HepG2 (cell line): ENCODE results near the gene TMCO4. TPM values are rescaled to one million over a fixed set of nuclear protein-coding genes. Genes with fewer than 3 reads are reported as not detected.

ENCODE experiments used
- ATAC-seq: fragments of 200-7000 bp; cut with Tn5 transposase; 3 replicates; pipeline ENCODE4 v1.9.1; 2020; ENCODE audit warnings: mild to moderate bottlenecking, moderate library complexity
- BruUV-seq: library from RNA; stranded (reverse); fragments of 400-500 nt; replicated peaks from 2 replicates; lab custom pipeline; 2021; lab: Mats Ljungman, UMichigan
- CTCF ChIA-PET: fragments of 300-600 bp; formaldehyde crosslinking; extraction: SDS; loops from one replicate; lab custom pipeline; 2021; ENCODE audit warnings: low total read pairs, inconsistent platforms, low intra/inter-chr PET ratio; lab: Yijun Ruan, JAX
- POLR2A ChIA-PET: fragments of 350-600 bp; sonication (Branson Sonifier 250); formaldehyde crosslinking; loops from one replicate; lab custom pipeline; 2020; ENCODE audit warnings: antibody characterized with exemption, inconsistent platforms; lab: Yijun Ruan, JAX
- DNase-seq: peaks from one replicate; pipeline ENCODE4 v3.0.0-alpha.2; 2015; ENCODE audit warnings: low spot score
- FAIRE-seq: peaks from 3 replicates; lab custom pipeline; 2011; peaks lifted over from hg19 to GRCh38; lab: Jason Lieb, UNC
- H2AFZ ChIP-seq: one replicate; pipeline ENCODE4 v1.6.1; 2011; ENCODE audit warnings: low read length, inconsistent platforms
- H3K27ac ChIP-seq: fragments of 300-600 bp; 3 replicates; pipeline ENCODE4 v1.8.0; 2011; ENCODE audit warnings: mixed run types, mild to moderate bottlenecking, mixed read lengths, low read length, inconsistent platforms; ENCODE audit not compliant: insufficient read depth; ENCODE audit errors: extremely low read length
- H3K27me3 ChIP-seq, 2 experiments: fragments of 200-600 bp in 1 of 2; 2 replicates in 1 of 2; 3 replicates in 1 of 2; pipeline versions ENCODE4 v1.6.0 to v1.8.0; 2011; ENCODE audit warnings: low read length in 2 of 2, mild to moderate bottlenecking in 2 of 2, moderate library complexity in 2 of 2, inconsistent platforms in 1 of 2; ENCODE audit not compliant: insufficient read depth in 2 of 2, control insufficient read depth in 1 of 2
- H3K36me3 ChIP-seq, 2 experiments: fragments of 200-600 bp in 1 of 2; replicated peaks in 1 of 2; 2 replicates in 1 of 2; 3 replicates in 1 of 2; pipeline versions ENCODE4 v1.5.1 to v1.8.0; 2011; ENCODE audit warnings: low read length in 2 of 2, inconsistent platforms in 1 of 2; ENCODE audit not compliant: insufficient read depth in 2 of 2, control insufficient read depth in 1 of 2
- H3K4me1 ChIP-seq: 2 replicates; pipeline ENCODE4 v1.5.1; 2012; ENCODE audit warnings: low read length, inconsistent platforms; ENCODE audit not compliant: insufficient read depth
- H3K4me2 ChIP-seq: 2 replicates; pipeline ENCODE4 v1.6.0; 2011; ENCODE audit warnings: low read depth, low read length, inconsistent platforms
- H3K4me3 ChIP-seq, 3 experiments: fragments of 200-600 bp in 1 of 3; sonication (generic), shearing (Covaris generic) in 1 of 3; replicated peaks in 1 of 3; 2 replicates each; pipeline ENCODE4 v1.5.1; 2011 to 2016; ENCODE audit warnings: low read length in 3 of 3, inconsistent platforms in 2 of 3, low read depth in 2 of 3, mild to moderate bottlenecking in 2 of 3, control low read depth in 1 of 3, mixed read lengths in 1 of 3; ENCODE audit not compliant: insufficient read depth in 1 of 3
- H3K79me2 ChIP-seq: one replicate; pipeline ENCODE4 v1.6.1; 2011; ENCODE audit warnings: low read length, inconsistent platforms; ENCODE audit not compliant: insufficient read depth
- H3K9ac ChIP-seq: 2 replicates; pipeline ENCODE4 v1.6.0; 2011; ENCODE audit warnings: mild to moderate bottlenecking, low read depth, low read length, inconsistent platforms; ENCODE audit not compliant: insufficient read depth
- H3K9me3 ChIP-seq: 2 replicates; pipeline ENCODE4 v1.5.1; 2012; ENCODE audit warnings: mild to moderate bottlenecking, low read length
- H4K20me1 ChIP-seq: 2 replicates; pipeline ENCODE4 v1.6.0; 2011; ENCODE audit warnings: inconsistent platforms, mild to moderate bottlenecking, low read length, moderate library complexity; ENCODE audit not compliant: insufficient read depth
- CTCF ChIP-seq: sonication (generic); formaldehyde crosslinking; IDR thresholded peaks from 2 replicates; pipeline ENCODE4 v1.5.0; 2020; ENCODE audit warnings: mild to moderate bottlenecking, missing genetic modification reagents, moderate library complexity
- GFI1 ChIP-seq: sonication (generic); formaldehyde crosslinking; IDR thresholded peaks from 2 replicates; pipeline ENCODE4 v1.5.0; 2020; ENCODE audit warnings: missing genetic modification reagents, mild to moderate bottlenecking, borderline replicate concordance
- GPBP1L1 ChIP-seq: sonication (generic); formaldehyde crosslinking; IDR thresholded peaks from 2 replicates; pipeline ENCODE4 v1.5.0; 2020; ENCODE audit warnings: mild to moderate bottlenecking, missing genetic modification reagents
- HNRNPL ChIP-seq: fragments of 200-400 bp; formaldehyde crosslinking; IDR thresholded peaks from 2 replicates; pipeline ENCODE4 v1.6.1; 2017; ENCODE audit warnings: mild to moderate bottlenecking, low read depth, low read length
- NFYB ChIP-seq: sonication (generic); formaldehyde crosslinking; IDR thresholded peaks from 2 replicates; pipeline ENCODE4 v1.4.0; 2020; ENCODE audit warnings: missing genetic modification reagents
- NFYC ChIP-seq: IDR thresholded peaks from 2 replicates; pipeline ENCODE4 v1.6.1; 2016; ENCODE audit warnings: missing genetic modification reagents, missing compliant biosample characterization
- NRL ChIP-seq: sonication (generic); formaldehyde crosslinking; IDR thresholded peaks from 2 replicates; pipeline ENCODE4 v1.5.0; 2020; ENCODE audit warnings: missing genetic modification reagents, mild to moderate bottlenecking, moderate library complexity, borderline replicate concordance
- SMC3 ChIP-seq: IDR thresholded peaks from 2 replicates; pipeline ENCODE4 v1.6.1; 2011; ENCODE audit warnings: low read length, improper control_type of control experiment
- SP1 ChIP-seq, 2 experiments: fragments of 450-650 bp in 1 of 2; sonication (generic) in 1 of 2; formaldehyde crosslinking in 1 of 2; IDR thresholded peaks; 2 replicates each; pipeline versions ENCODE4 v1.4.0 to v1.6.1; 2016 to 2020; ENCODE audit warnings: missing genetic modification reagents in 1 of 2
- XRCC5 ChIP-seq: fragments of 200-400 bp; formaldehyde crosslinking; optimal IDR thresholded peaks from 2 replicates; pipeline ENCODE3; 2017; ENCODE audit warnings: mild to moderate bottlenecking, low read length
- ZBTB4 ChIP-seq: sonication (generic); formaldehyde crosslinking; IDR thresholded peaks from 2 replicates; pipeline ENCODE4 v1.4.0; 2020; ENCODE audit warnings: missing genetic modification reagents, mild to moderate bottlenecking, borderline replicate concordance
- ZFP91 ChIP-seq: sonication (generic); formaldehyde crosslinking; IDR thresholded peaks from 2 replicates; pipeline ENCODE4 v1.9.0; 2022; ENCODE audit warnings: missing genetic modification reagents, mild to moderate bottlenecking, borderline replicate concordance
- ZNF124 ChIP-seq: sonication (generic); formaldehyde crosslinking; IDR thresholded peaks from 2 replicates; pipeline ENCODE4 v1.4.0; 2020; ENCODE audit warnings: missing genetic modification reagents
- ZNF343 ChIP-seq: sonication (generic); formaldehyde crosslinking; IDR thresholded peaks from 2 replicates; pipeline ENCODE4 v1.4.0; 2020; ENCODE audit warnings: mild to moderate bottlenecking, missing genetic modification reagents
- WGBS: methylation state at CpG from one replicate; pipeline ENCODE4 v1.1.6; 2017; ENCODE audit warnings: low lambda C conversion rate; 5-methylcytosine and 5-hydroxymethylcytosine counted together
- in situ Hi-C: cut with HindIII; loops from 2 replicates; pipeline ENCODE4 v1.10.0; 2017; ENCODE audit warnings: low pct_unique_long_range_greater_than_20kb; ENCODE audit not compliant: extremely low pct_ligation_motif_present
- intact Hi-C: fragments of 100-400 bp; cut with micrococcal nuclease; formaldehyde crosslinking; loops from one replicate; pipeline ENCODE4 v1.10.0; 2022; ENCODE audit not compliant: unreplicated experiment
- polyA plus RNA-seq, 8 experiments: library from polyadenylated mRNA; depleted of rRNA in 3 of 8; stranded (reverse) in 7 of 8; unstranded in 1 of 8; fragments of >200 nt; fragmentation: Illumina TruSeq in 4 of 8; extraction: Trizol in 4 of 8; gene quantifications; 2 replicates each; pipeline versions ENCODE4 v1.2.1 to v1.2.3, GENCODE V29; 2011 to 2016; ENCODE audit warnings: low read depth in 4 of 8, missing spikeins in 1 of 8, mixed read lengths in 1 of 8; ENCODE audit not compliant: insufficient read depth in 1 of 8
- total RNA-seq, 5 experiments: library from RNA; depleted of rRNA; stranded (reverse); fragments of >200 nt; fragmentation: Illumina TruSeq; extraction: Trizol; gene quantifications; 2 replicates each; pipeline ENCODE4 v1.2.3, GENCODE V29; 2016; ENCODE audit warnings: low read depth in 1 of 5

Gene TMCO4
- total and polyA plus RNA-seq, 2 of the 13 experiments (the other 11 are each of a cell fraction or from before 2014, with no cell fraction given): 2.1 to 4.1 TPM

DNA sequence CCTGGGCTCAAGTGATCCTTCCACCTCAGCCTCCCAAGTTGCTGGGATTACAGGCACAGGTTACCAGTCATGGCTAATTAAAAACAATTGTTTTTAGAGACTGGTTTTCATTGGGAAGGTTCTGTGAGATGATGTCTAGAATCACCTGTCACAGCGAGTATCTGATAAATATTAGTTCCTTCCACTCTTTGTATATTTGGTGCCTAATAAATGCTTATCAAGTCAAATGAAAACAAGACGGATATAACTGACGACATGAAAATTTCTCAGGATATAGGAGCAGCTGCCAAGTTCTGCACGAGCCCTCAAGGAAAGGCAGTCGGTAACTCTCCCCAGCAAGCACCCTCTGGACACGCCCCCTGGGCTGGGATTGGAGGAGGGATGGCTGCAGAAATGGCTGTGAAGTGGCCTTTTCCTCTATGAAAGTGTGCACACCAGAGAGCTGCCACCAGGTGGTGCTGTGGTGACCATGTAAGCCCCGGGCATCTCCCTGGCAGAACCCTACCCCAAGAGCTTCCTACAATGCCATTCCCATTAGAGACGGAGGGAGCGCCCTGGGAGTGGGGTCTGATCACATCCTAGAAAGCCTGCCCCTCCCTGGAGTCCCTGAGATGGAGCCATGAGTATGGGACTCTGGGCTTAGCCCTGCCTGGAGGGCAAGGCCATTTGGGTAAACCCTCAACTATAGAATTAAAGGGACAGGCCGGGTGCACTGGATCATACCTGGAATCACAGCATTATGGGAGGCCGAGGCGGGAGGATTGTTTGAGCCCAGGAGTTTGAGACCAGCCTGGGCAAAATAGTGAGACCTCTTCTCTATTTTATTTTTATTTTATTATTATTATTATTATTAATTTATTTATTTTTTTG is 84.1 kb downstream of the TMCO4 start:
- no peaks in the 10 kb centered on the region for H3K4me1 ChIP-seq
- H4K20me1 ChIP-seq: no peaks in the 10 kb centered on the region
- BruUV-seq: no TSS peak
- no peak overlapping the region for H3K9ac ChIP-seq
- no peaks in the 10 kb centered on the region for H3K79me2 ChIP-seq
- CTCF ChIA-PET: interaction anchor here (1.2 kb wide), 1 partner anchor 157 kb away, joined by 5 read pairs; no protein-coding TSS in a partner anchor
- no peak overlapping the region for H2AFZ ChIP-seq
- FAIRE-seq (peak; percentile 93), ATAC-seq (peak; percentile 98), DNase-seq (peak; percentile 88)
- in situ Hi-C loops: no loop called here
- intact Hi-C loops: no loop called here
- no peak overlapping the region for H3K27ac ChIP-seq
- POLR2A ChIA-PET: interaction anchor here (0.9 to 1.2 kb wide), 2 partner anchors 11 to 12 kb away, joined by 3 to 4 read pairs; no protein-coding TSS in a partner anchor
- 55% methylated on average over 8 of the region's 12 CpGs for WGBS
- no peaks in the 10 kb centered on the region for H3K9me3 ChIP-seq
- no peaks in the 10 kb centered on the region for H3K27me3 ChIP-seq
- H3K36me3 ChIP-seq: no peaks in the 10 kb centered on the region
- no peak overlapping the region for H3K4me3 ChIP-seq
- H3K4me2 ChIP-seq: no peak overlapping the region
- peak; percentile 25; the same call in 1 of the 2 replicates for TF ChIP-seq ZFP91 (CRISPR knock-in tag)
- peak; percentile 34; the same call in 1 of the 2 replicates for TF ChIP-seq NFYC (CRISPR knock-in tag)
- TF ChIP-seq ZBTB4: no peak
- no peak for TF ChIP-seq GPBP1L1 (CRISPR knock-in tag)
- peak; percentile 43; the same call in 1 of the 2 replicates for TF ChIP-seq SMC3
- 0 out of 2 replicates have a peak, but pooled peaks have one; percentile 22 for TF ChIP-seq GFI1 (CRISPR knock-in tag)
- peak; percentile 96 for TF ChIP-seq XRCC5
- TF ChIP-seq NFYB (CRISPR knock-in tag): peak; percentile 62
- TF ChIP-seq ZNF124: no peak
- TF ChIP-seq HNRNPL: peak; percentile 85
- no peak for TF ChIP-seq ZNF343
- 0 out of 2 replicates have a peak, but pooled peaks have one; percentile 51 for TF ChIP-seq NRL
- peak; percentile 89 for TF ChIP-seq CTCF (CRISPR knock-in tag)
- TF ChIP-seq SP1 (IDR thresholded peaks at IDR 0.05): no peak
- peak; percentile 70 for TF ChIP-seq SP1 (CRISPR knock-in tag; IDR thresholded peaks at IDR 0.05)
